HG03520 (cell line): ENCODE results near the gene GPRC5D.

Source experiments
- ATAC-seq: cut with Tn5 transposase; IDR thresholded peaks from one replicate; pipeline ENCODE4 v1.9.1; 2021; ENCODE audit warnings: mild to moderate bottlenecking, moderate library complexity; ENCODE audit not compliant: unreplicated experiment

GPRC5D gene

GRCh38 chr12:12938541-12938940, 13.4 kb downstream of the GPRC5D start:
- no peak for ATAC-seq

DNA sequence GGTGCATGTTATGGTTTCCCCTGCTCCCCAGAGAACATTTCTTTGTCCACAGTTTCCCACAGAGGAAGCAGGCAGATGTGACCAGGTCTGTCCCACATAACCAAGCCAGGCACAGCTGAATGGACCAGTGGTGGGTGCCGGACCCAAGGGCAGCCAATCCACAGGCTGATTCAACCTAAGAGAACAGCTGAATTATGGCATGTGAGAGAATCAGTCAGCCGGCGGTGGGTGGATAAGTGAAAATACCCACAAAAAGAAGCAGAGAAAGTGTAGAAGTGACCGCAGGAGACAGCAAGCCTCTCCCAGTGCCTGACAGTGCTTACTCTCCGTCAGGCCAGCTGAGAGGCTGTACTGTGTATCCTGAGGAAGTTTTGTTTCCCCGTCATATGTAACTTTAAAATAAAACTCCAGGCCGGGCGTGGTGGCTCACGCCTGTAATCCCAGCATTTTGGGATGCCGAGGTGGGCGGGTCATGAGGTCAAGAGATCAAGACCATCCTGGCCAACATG, 14.9 kb downstream of the GPRC5D start:
- ATAC-seq: no peak

DNA sequence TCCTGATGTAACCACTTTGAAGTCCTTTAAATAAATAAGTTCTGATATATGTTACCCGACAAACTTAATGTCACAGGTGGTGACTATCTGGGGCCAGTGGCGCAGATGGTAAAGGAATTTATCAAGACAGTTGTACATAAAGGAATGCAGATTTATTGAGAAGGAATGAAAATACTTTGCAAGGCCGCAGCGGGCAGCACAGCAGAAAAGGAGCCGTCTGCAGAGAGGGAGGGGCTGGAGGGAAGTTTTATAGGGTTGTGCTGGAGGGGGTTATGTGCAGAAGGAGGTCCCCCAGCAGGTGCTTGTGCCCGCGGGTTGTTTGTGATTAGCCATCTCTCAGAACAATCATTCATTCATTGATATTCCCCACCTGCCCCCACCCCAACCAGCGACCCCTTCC, 17.4 kb downstream of the GPRC5D start:
- ATAC-seq: no peak

- no peak for ATAC-seq
Observed at GRCh38 chr12:12933742-12934141, 18.2 kb downstream of the GPRC5D start.

- ATAC-seq: no peak
Observed at GRCh38 chr12:12930633-12931219, 21.2 kb downstream of the GPRC5D start.

- ATAC-seq: no peak
Observed at GRCh38 chr12:12929696-12930095, 22.3 kb downstream of the GPRC5D start.

- ATAC-seq: no peak
Observed at GRCh38 chr12:12927211-12928079, 24.5 kb downstream of the GPRC5D start.

DNA sequence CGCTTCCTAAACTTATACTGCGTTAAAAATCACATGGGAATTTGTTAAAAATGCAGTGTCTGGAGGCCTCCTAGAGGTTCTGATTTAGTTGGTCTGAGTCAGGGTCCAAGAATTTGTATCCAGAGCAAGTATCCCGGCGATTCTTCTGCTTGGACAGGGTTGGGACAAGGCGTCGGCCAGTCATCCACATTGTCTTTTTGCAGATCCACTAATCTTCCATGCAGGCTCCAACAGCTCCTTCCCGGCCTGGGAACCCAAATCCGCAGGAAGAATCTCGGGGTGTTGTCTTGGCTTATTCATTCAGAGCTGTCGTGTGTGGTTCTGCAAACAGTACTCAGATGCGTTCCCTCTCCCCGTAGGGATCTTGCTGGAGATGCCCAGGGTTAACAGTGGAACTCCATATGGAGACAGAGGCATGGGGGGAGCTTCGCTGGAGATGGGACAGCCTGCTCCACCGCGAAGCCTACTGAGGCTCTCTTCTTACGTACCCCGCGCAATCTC, 25.3 kb downstream of the GPRC5D start:
- ATAC-seq: no peak

DNA sequence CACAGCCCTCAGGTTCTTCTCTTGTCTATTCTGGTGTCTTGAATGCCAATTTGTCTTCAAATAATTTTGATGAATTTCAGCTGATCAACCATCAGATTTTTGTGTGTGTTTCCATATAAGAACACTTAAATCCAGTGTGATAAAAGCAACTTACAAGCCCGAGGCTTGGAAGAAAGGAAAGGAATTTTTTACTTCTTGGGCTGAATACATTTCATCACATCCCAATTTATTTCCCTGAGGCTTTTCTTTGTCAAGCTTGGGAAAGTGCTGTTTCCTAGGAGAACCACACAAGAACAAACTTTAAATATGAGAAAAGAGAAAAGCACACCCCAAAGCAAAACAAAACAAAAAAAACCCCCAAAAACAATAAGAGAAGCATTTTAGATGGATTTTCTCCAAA, 26.6 kb downstream of the GPRC5D start:
- no peak for ATAC-seq

- no peak for ATAC-seq
Observed at GRCh38 chr12:12924169-12924568, 27.8 kb downstream of the GPRC5D start.

DNA sequence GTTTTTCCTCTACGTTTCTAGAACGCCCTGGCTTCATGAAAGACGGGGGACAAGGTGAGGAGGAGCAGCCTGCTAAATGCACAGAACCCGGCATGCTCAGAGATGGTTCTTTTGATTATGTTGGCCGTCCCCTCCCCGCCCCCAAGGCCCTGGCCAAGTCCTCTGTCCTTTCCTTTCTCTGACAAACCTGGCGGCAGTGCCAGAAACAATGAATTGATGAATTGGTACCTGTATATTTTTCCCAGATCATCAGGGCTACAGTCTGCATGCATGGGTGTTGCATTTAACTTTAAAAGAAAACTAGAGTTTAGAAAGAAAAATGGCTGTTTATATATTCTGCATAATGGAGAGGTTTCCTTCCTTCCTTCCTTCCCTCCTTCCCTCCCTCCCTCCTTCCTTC, 29.0 kb downstream of the GPRC5D start:
- no peak for ATAC-seq

- no peak for ATAC-seq
Observed at GRCh38 chr12:12922191-12922616, 29.8 kb downstream of the GPRC5D start.

- no peak for ATAC-seq
Observed at GRCh38 chr12:12919666-12920435, 32.1 kb downstream of the GPRC5D start.

DNA sequence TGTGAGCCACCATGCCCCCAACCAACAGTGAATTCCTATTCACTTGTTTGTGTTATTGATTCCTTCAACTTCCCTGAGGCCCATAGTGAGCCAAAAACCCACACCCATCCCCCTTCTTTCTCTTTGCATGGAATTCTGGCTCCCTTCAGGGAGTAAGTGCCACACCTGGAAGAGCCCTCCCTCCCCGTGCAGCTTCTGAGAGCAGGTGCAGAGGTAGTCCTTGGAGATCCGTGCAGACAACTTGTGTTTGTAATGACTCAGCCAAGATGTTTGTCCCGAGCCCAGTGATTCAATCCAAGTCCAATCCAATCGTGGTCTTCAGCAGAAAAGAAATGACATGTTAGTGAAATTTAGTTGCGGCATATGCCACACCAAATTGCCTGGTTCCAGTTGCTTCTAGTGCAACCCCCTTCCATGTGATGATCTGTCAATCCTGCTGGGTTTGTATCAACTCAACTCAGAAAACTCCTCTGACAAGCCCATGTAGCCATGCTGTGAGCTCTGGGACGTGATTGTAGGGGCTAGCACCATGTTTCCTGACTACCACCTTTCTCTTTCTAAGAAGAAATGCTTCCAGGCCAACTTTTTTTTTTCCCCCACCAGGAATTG, 33.1 kb downstream of the GPRC5D start:
- ATAC-seq: no peak

- ATAC-seq: no peak
Observed at GRCh38 chr12:12917517-12917916, 34.5 kb downstream of the GPRC5D start.

DNA sequence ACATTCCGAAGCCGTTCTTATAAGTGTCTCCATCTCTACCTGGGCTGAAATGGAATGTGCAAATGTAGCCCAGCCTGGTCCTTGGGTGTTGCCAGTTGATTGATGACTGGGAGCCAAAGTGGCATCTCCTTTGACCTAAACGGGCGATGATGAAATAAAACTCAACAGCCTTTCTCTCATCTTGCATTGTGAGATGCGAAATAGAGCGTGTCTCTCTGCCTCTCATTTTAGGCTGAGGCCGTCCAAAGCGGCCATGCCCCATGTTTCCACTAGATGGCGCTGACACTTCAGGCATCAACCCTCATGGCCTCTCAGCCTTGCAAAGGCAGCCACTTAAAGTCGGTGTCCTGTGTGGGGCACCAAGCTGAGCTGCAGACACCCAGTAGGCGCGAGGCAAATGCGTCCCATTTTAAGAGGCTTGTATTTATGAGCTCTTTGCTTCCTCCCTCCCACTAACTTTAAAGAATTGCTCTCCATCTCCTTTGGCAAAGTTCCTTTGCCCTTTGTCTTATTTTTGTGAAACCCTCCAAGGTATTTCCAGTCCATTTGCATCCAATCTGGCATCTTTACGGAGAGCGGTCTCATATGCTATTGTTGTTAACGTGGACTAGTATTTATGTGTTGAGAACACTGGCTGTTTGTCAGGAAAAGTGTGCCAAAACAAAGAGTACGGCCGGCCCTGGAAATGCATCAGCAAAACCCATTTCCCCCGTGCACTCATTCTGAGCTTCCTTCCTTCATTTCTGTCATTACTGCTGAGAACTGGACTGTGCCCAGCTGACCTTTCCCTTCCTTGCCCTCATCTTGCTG, 35.6 kb downstream of the GPRC5D start:
- peak; percentile 90 for ATAC-seq

DNA sequence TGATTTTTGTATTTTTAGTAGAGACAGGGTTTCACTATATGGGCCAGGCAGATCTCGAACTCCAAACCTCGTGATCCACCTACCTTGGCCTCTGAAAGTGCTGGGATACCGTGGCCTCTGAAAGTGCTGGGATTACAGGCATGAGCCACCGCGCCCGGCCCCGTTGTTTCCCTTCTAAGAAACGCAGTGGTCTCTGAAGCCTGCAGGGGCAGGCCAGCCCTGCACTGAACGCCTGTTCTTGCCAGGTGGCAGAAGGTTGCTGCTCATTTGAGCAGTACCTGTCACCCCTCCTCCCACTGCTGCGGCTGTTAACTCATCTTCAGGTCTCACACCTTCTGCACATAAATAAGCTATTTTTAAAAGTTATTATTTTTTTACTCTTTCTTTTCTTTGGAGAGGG, 36.3 kb downstream of the GPRC5D start:
- ATAC-seq: no peak

DNA sequence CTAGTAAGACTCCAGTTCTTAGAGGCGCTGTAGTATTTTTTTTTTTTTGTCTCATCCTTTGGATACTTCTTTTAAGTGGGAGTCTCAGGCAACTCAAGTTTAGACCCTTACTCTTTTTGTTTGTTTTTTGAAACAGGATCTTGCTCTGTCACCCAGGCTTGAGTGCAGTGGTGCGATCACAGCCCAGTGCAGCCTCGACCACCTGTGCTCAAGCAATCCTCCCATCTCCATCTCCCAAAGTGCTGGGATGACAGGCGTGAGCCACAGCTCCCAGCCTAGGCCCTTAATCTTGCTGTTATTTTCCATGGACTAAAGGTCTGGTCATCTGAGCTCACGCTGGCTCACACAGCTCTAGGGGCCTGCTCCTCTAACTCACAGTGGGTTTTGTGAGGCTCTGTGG, 39.3 kb downstream of the GPRC5D start:
- no peak for ATAC-seq

DNA sequence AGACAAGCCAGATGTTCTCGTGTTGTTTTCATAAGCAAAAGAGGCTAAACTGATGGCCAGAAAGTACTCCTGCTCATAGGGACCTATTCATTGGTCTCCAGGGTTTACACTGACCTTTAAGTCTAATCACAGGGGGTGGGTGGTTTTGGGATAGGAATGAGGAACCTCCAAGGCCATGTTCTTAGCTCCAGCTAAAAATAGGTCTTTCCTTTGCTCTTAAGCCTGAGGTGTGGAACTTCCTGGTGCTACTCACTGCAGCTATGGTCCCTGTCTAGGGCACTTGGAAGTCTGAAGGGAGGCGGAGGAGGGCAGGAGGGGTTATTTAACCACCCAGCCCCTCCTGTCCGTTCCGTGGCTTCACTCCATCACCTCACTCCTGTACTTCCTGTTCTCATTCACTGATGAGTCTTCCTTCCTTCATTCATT, 42.0 kb downstream of the GPRC5D start:
- no peak for ATAC-seq
